ENCODE data around the gene KIAA0513.

DNA sequence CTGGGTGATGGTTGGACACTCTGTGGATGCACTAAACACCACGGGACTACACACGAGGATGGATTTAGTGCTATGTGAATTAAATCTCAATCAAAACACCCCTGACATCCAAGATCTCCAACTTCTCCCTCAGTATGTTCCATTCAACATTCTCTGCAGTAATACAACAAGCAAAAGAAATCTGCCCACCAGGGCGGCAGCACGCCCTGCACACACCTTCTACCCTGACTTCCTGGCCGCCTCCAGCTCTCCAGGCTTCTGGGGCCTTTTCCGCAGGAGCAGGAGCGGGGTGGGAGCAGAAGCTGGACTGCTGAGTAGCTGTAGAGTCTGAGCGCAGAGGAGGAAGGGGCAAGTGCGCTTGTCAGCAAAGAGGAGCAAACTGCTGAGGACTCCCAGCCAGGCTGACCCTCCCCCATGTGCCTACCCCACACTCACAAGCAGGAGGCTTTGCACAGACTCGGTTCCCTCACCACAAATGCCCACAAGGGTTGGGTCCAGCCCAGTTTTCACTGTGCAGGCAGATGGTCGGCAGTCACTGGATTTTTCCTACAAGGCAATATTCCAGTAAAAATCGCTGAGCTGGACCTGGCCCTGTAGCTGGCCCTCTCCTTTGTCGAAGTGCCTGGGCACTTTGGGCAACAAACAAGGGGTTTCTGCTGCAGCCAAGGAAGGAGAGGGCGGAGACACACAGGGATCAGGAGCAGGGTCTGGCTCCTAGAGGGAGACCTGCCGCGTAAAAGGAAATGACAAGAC is 39.1 kb upstream of the KIAA0513 start:
- TF ChIP-seq EZH2phosphoT487 (IDR thresholded peaks at IDR 0.05; ENCODE audit: insufficient read depth, low read depth) (no peak), EZH2 (IDR thresholded peaks at IDR 0.05; ENCODE audit: insufficient read depth, poor library complexity, severe bottlenecking) (no peak)

Measured in GM23248 (cell line).